Neural crest cell (in vitro differentiated cells): ENCODE data around the gene PTPRG. TPM values are rescaled to one million over a fixed set of nuclear protein-coding genes. Genes with fewer than 3 reads are reported as not detected.

Experiments
- DNase-seq: peaks from one replicate; pipeline ENCODE4 v3.0.0; 2021; ENCODE audit warnings: low read depth, mixed read lengths, low spot score
- H3K27ac Mint-ChIP-seq: one replicate; pipeline ENCODE4 v1.8.0; 2021; ENCODE audit warnings: mild to moderate bottlenecking, mixed read lengths; ENCODE audit not compliant: unreplicated experiment
- H3K27me3 Mint-ChIP-seq: 2 replicates; pipeline ENCODE4 v1.8.0; 2021; ENCODE audit warnings: low read depth, mild to moderate bottlenecking, mixed read lengths
- H3K36me3 Mint-ChIP-seq: 2 replicates; pipeline ENCODE4 v1.8.0; 2021; ENCODE audit warnings: low read depth, mild to moderate bottlenecking, mixed read lengths
- H3K4me1 Mint-ChIP-seq: 2 replicates; pipeline ENCODE4 v1.8.0; 2021; ENCODE audit warnings: mixed read lengths
- H3K4me3 Mint-ChIP-seq: one replicate; pipeline ENCODE4 v1.8.0; 2021; ENCODE audit warnings: mild to moderate bottlenecking, mixed read lengths
- H3K9me3 Mint-ChIP-seq: 2 replicates; pipeline ENCODE4 v1.8.0; 2021; ENCODE audit warnings: mixed read lengths
- total RNA-seq: library from RNA; stranded (reverse); gene quantifications from 2 replicates; pipeline ENCODE4 v1.2.1, GENCODE V29; 2021
- TF ChIP-seq, protein P1 (sequence below): fragments of 200-600 bp; sonication (generic); conservative IDR thresholded peaks from 2 replicates; pipeline ENCODE4 v1.5.0; 2021; ENCODE audit warnings: antibody characterized with exemption, mild to moderate bottlenecking

Gene PTPRG
- total RNA-seq, 1 donor from 2014 or later = 41.2 TPM

DNA sequence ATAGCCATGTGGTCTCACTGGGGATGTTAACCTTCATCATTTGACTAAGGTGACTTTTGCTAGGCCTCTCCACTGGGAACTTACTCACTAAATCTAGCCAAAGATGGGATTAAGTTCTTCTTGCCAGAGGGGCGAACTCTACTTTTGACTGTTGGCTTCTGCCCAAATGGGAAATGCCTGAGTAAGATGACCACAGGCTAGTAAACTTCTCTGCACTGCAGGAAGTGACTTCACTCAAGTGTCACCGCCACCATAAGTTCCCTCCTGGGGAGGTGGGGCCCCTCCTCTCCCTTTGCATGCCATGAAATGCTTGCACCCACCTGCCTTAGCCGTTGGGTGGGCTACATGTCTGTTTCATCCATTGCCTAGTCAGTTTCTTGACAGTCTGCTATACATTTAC is 423.6 kb downstream of the PTPRG start:
- Mint-ChIP-seq H3K4me3 (no peak overlapping the region), H3K27ac (no peak overlapping the region), H3K9me3 (no peaks in the 10 kb centered on the region), H3K36me3 (no peaks in the 10 kb centered on the region), H3K4me1 (peaks cover 6% of the 10 kb centered on the region), H3K27me3 (no peaks in the 10 kb centered on the region)
- TF ChIP-seq, protein P1, sequence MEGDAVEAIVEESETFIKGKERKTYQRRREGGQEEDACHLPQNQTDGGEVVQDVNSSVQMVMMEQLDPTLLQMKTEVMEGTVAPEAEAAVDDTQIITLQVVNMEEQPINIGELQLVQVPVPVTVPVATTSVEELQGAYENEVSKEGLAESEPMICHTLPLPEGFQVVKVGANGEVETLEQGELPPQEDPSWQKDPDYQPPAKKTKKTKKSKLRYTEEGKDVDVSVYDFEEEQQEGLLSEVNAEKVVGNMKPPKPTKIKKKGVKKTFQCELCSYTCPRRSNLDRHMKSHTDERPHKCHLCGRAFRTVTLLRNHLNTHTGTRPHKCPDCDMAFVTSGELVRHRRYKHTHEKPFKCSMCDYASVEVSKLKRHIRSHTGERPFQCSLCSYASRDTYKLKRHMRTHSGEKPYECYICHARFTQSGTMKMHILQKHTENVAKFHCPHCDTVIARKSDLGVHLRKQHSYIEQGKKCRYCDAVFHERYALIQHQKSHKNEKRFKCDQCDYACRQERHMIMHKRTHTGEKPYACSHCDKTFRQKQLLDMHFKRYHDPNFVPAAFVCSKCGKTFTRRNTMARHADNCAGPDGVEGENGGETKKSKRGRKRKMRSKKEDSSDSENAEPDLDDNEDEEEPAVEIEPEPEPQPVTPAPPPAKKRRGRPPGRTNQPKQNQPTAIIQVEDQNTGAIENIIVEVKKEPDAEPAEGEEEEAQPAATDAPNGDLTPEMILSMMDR = no peak
- no peak for DNase-seq

DNA sequence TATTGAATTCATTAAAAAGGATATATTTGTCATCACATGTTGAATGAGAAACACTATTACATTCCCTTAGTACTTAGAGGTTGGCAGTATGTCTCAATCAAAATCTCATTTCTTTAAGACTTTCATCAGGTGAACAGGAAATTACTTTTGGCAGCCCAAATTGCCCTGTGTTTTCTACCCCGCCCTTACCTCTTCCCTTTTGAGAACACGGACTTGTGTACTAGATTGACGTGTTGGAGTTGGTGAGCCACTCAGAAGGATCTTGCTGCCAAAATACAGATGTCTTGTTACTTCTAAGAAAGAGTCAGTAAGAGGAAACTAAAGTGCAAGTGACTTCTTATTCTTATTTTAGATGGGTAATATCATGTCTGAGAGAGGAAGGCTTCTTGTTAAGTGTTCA is 425.1 kb downstream of the PTPRG start:
- H3K4me3 Mint-ChIP-seq = no peak overlapping the region
- H3K36me3 Mint-ChIP-seq = no peaks in the 10 kb centered on the region
- TF ChIP-seq, protein P1 = no peak
- DNase-seq = no peak
- no peaks in the 10 kb centered on the region for H3K27me3 Mint-ChIP-seq
- H3K9me3 Mint-ChIP-seq = no peaks in the 10 kb centered on the region
- no peak overlapping the region for H3K27ac Mint-ChIP-seq
- peaks cover 12% of the 10 kb centered on the region for H3K4me1 Mint-ChIP-seq

DNA sequence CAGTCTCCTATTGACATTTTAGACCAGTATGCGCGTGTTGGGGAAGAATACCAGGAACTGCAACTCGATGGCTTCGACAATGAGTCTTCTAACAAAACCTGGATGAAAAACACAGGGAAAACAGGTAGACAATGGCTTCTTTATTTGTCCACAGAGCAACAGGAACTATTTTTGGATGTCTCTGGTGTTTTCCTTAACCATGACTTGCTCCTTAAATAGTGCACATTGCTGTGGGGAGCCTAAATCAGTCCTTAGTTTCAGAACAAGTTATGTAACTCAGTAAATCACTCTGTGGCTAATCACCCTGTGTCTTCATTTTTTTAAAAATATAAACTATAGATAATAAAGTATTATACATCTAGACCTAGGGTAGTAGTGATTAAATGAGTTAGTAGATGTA is 428.3 kb downstream of the PTPRG start:
- Mint-ChIP-seq H3K4me3 (no peak overlapping the region), H3K36me3 (no peaks in the 10 kb centered on the region), H3K27ac (no peak overlapping the region)

DNA sequence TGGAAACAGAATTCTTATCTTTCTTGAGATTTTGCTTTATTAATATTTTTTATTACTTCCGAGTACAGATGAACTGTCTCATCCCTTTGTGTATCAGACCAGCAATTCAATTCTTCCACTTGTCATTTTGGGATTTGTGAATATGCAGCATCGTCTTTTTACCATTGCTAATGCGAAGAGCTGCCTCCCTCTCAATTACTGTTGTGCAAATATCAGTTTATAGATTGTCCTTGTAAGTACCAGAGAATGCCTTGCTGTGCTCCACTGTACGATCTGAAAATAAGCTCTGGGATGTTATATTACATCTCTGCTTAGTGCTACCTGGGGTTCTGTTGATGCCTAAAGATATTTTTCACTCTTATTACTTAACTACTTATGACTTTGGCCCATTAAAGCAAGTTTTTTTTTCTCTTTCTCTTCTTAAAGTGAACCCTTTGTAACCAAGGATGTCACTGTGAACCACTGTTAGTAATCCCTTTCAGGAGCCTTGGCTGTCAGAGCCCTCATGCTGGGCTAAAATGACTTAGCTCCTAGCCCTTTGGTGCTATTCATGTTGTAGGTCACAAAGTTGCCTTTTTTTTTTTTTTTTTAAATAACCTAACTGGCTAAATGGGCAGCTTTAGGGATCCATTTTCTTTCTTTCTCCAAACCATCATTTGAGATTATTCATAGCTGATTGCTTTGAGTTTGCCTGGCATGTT is 429.1 kb downstream of the PTPRG start:
- TF ChIP-seq, protein P1 = no peak
- peaks cover 12% of the 10 kb centered on the region for H3K4me1 Mint-ChIP-seq
- H3K4me3 Mint-ChIP-seq = no peak overlapping the region
- no peak for DNase-seq
- H3K36me3 Mint-ChIP-seq = no peaks in the 10 kb centered on the region
- no peaks in the 10 kb centered on the region for H3K27me3 Mint-ChIP-seq
- H3K27ac Mint-ChIP-seq = peak overlapping the region; percentile 77
- no peaks in the 10 kb centered on the region for H3K9me3 Mint-ChIP-seq

More for the DNA sequence above, 428.3 kb downstream of the PTPRG start:
- H3K9me3 Mint-ChIP-seq = no peaks in the 10 kb centered on the region
- TF ChIP-seq, protein P1 = no peak
- H3K4me1 Mint-ChIP-seq = peaks cover 12% of the 10 kb centered on the region
- no peak for DNase-seq
- no peaks in the 10 kb centered on the region for H3K27me3 Mint-ChIP-seq

DNA sequence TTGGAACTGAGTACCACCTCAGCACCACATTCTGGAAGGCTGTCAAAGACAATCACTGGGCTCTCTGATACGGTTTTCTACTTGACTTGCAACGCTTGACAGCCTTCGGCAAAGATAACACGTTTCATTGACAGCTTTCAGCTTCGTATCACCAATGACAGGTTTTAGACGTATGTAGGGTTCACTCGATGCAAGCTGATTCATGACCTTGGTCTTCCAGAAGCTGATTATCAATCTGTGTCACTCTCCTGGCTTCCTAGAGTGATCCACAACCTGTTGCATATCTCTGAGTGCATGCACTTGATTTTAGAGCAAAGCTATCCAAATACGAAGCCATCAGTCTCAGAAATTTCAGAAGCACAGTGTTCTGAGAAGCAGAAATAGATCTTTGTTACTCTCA is 430.3 kb downstream of the PTPRG start:
- no peaks in the 10 kb centered on the region for H3K36me3 Mint-ChIP-seq
- no peak for DNase-seq
- H3K27ac Mint-ChIP-seq = no peak overlapping the region
- H3K27me3 Mint-ChIP-seq = no peaks in the 10 kb centered on the region
- TF ChIP-seq, protein P1 = no peak
- no peak overlapping the region for H3K4me3 Mint-ChIP-seq
- H3K9me3 Mint-ChIP-seq = no peaks in the 10 kb centered on the region
- H3K4me1 Mint-ChIP-seq = peaks cover 12% of the 10 kb centered on the region
